ENCODE results near the gene OR2B6.
"Not testable (repeated sequence)": the region's sequence is repeated elsewhere in the genome, so short reads cannot be mapped to it uniquely, and the experiment has no call there.

The OR2B6 gene

DNA sequence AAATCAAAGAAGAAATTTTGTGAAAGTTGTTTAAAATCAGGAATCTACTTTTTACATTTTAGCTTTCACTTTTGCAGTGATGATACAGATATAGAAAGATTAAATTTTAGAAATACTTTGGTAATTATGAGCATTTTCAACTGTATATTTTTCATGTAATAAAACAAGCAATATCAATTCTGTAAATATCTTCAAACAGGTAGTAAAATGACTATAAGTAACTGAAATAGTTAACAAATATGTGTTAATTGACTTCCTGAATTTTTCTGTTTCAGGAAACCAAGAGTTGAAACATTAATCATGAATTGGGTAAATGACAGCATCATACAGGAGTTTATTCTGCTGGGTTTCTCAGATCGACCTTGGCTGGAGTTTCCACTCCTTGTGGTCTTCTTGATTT, at the start of gene OR2B6:
Gene OR2B6, plus strand, starts transcription at position 301 of the 400 bp plus-strand sequence. Its CDS starts 0 bp downstream, at position 301.
- DNase-seq: no peak

DNA sequence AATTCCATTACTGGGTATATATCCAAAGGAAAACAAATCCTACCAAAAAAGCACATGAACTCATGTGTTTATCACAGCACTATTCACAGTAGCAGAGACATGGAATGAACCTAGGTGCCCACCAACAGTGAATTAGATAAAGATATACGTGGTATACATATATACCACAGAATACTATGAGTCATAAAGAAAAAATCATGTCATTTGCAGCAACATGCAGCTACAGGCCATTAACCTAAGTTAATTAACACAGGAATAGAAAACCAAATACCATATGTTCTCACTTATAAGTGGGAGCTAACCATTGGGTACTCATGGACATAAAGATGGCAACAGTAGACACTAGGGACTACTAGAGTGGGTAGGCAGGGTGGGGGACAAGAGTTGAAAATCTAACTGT, 49.0 kb upstream of the OR2B6 start:
- no peak for DNase-seq

DNA sequence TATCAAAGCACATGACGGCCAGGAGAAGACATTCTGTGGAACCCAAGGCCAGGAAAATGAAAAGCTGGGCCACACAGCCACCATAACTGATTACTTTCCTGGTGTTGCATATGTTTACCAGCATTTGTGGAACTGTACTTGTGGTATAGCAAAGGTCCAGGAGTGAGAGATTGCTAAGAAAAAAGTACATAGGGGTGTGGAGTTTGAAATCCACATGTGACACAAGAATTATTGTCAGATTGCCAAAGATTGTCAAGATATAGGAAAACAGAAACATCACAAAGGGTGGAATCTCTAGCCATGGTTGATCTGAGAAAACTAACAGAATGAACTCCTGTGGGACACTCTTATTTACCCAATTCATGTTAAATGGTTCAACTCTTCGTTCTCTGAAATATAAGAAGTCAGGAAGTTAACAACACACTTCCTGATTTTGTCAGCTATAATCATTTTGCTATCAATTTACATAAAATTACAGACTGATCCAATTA, 45.0 kb upstream of the OR2B6 start, which contains the start of gene OR2B2:
Gene OR2B2, minus strand, starts transcription at position 441 of the 491 bp plus-strand sequence. Its CDS starts 77 bp downstream, at position 364.
- no peak for DNase-seq

DNA sequence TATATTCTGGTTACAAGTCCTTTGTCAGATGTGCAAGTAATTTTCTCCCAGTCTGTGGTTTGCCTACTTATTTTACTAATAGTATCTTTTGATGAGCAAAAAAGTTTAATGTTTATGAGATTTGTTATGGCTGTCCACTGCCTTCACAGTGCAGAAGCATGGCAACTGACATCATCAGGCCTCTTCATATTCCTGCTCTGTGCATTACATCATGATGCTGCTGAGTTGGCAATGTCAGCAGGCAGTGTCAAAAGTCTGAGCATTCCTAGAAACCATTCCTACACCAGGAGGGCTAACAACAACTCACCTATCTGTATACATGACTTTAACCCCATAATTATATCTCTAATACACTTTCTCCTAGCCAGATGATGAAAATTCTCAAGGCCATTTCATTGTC, 34.1 kb upstream of the OR2B6 start:
- no peak for DNase-seq

DNA sequence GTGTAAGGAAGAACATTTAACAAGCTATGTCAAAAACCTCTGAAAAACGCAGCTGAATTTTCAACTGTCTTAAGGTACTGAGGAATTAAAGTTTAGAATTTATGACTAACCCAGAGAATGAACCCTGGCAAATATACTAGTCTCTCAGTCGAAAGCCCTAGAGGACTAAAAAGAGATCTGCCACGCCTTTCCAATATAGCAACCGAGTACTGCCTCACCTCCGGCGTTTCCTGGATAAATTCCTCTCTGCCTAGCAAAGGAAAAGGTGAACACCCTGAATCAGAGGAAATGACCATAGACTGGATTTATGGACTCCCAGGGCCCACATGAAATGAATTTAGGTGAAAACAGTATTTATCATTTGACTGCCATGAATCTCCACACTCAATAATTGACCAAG, 32.9 kb upstream of the OR2B6 start:
- DNase-seq: no peak

DNA sequence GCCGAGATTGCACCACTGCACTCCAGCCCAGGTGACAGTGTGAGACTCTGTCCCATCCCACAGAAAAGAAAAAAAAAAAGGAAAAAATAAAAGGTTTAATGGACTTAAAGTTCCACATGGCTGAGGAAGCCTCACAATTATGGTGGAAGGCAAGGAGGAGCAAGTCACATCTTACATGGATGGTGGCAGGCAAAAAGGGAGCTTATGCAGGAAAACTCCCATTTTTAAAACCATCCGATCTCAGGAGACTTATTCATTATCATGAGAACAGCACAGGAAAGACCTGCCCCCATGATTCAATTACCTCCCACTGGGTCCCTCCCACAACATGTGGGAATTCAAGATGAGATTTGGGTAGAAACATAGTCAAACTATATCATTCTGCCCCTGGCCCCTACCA, 29.0 kb upstream of the OR2B6 start:
- not testable (repeated sequence) for DNase-seq

DNA sequence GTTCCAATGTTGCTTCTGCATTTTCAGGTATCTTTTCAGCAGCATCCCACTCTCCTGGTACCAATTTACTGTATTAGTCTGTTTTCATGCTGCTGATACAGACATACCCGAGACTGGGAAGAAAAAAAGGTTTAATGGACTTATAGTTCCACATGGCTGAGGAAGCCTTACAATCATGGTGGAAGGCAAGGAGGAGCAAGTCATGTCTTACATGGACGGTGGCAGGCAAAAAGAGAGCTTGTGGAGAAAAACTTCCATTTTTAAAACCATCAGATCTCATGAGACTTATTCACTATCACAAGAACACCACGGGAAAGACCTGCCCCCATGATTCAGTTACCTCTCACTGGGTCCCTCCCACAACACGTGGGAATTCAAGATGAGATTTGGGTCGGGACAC, 27.1 kb upstream of the OR2B6 start:
- not testable (repeated sequence) for DNase-seq

GRCh38 chr6:27931209-27931608, 25.8 kb upstream of the OR2B6 start:
- DNase-seq: no peak

- no peak for DNase-seq
Observed at GRCh38 chr6:27940766-27941165, 16.3 kb upstream of the OR2B6 start.

DNA sequence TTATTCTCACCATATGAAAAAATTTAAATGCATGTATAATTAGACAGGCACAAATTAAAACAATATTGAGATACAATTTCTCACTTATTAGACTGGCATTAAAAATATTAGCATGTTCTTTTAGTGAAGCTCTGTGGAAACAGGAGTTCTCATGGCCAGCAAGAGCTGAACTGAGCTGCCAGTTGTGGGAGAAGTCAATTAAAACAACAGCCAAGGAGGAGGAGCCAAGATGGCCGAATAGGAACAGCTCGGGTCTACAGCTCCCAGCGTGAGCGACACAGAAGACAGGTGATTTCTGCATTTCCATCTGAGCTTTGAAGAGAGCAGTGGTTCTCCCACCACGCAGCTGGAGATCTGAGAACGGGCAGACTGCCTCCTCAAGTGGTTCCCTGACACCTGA, 14.0 kb upstream of the OR2B6 start:
- DNase-seq: not testable (repeated sequence)

DNA sequence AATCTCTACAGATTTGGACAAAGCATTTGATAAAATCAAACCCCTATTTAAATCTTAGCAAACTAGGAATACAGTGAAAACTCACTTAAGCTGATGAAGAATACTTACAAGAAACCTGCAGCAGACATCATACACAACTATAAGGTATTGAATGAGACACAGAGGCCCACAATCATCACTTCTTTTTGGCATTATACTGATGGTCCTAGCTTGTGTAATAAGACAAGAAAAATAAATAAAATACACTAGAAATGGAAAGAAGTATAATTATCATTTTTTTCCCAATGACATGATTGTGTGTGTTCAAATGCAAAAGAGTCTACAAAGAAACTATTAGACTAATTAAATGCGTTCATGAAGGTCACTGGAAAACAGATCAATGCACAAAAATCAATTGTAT, 8.8 kb upstream of the OR2B6 start:
- DNase-seq: no peak

GRCh38 chr6:27951040-27951439, 6.0 kb upstream of the OR2B6 start:
- no peak for DNase-seq

DNA sequence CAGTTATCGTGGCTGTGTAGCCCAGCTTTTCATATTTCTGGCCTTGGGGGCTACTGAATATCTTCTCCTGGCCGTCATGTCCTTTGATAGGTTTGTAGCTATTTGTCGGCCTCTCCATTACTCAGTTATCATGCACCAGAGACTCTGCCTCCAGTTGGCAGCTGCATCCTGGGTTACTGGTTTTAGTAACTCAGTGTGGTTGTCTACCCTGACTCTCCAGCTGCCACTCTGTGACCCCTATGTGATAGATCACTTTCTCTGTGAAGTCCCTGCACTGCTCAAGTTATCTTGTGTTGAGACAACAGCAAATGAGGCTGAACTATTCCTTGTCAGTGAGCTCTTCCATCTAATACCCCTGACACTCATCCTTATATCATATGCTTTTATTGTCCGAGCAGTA, 475 bp downstream of the OR2B6 start:
- no peak for DNase-seq

- no peak for DNase-seq
Observed at GRCh38 chr6:27962506-27962905, 5.5 kb downstream of the OR2B6 start.

GRCh38 chr6:27966044-27966443, 9.0 kb downstream of the OR2B6 start:
- no peak for DNase-seq

GRCh38 chr6:27966816-27967426, 9.9 kb downstream of the OR2B6 start:
- no peak for DNase-seq

DNA sequence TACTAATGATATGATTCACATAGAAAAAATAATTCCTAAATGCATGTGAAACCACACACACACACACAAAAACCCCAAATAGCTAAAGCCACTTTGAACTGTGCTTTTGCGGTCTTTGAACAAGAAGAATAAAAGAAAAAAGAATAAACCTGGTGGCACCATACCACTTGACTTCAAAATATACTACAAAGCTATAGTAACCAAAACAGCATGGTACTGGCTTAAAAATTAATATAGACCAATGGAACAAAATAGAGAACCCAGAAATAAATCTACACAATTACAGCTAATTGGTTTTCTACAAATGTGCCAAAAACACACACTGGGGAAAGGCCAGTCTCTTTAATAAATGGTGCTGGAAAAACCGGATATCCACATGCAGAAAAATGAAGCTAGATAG, 13.4 kb downstream of the OR2B6 start:
- DNase-seq: no peak

- DNase-seq: no peak
Observed at GRCh38 chr6:27972750-27973149, 15.7 kb downstream of the OR2B6 start.

DNA sequence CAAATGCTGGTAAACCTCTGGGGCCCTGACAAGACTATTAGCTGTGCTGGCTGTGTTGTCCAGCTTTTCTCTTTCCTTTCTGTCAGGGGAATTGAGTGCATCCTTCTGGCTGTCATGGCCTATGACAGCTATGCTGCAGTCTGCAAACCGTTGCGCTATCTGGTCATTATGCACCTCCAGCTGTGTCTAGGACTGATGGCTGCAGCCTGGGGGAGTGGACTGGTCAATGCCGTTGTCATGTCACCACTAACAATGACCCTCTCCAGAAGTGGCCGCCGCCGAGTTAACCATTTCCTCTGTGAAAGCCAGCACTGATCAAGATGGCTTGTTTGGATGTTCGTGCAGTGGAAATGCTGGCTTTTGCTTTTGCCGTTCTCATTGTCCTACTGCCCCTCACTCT, 20.3 kb downstream of the OR2B6 start:
- DNase-seq: no peak

DNA sequence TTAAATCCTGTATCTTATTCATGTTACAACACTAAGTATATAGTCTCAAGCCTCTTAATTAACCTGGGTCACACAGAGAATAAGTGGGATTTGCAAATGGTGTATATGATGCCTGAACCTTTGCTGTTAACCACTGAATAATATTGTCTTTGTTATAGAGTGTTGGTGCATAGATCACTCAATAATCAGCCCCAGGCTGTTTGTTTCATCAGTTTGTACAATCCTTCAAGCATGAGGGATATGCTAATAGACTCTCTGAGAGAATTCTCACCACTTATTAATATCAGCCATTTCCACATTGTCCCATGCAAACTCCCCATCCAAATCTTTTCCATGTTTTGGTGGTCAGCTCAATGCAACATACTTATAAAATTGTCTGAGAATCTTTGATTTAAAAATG, 21.7 kb downstream of the OR2B6 start:
- DNase-seq: no peak

GRCh38 chr6:27980111-27980510, 23.1 kb downstream of the OR2B6 start:
- DNase-seq: no peak

DNA sequence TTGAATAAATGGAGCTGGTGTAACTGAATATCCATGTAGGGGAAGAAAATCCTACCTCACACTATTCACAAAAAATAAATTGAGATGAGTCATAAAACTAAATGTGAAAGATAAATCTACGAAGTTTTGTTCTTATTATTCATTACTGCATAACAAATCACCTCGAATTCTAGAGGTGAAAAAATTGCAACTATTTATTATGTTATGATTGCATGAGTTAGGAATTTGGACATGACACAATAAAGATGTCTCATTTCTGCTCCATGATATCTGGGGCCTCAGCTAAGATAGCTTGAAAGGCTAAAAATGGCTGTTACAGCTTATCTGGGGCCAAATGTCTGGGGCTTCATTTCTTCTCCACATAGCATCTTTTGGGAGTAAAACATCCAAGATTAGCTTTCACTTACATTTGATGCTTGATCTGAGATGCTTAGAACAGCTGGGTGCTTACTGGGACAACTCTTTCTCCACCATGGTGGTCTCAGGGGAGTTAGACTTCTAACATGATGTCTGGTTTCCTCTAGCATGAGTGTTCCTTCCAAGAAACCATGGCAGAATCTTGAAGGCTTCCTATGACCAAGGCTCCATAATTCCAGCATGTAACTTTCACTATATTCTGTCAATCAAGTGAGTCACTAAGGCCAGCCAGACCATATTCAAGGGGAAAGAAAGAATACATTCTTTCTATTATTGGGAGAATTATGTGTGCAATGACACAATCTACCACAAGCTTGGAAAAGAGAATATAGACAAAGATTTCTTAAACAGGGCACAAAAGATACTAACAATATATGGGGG, 30.1 kb downstream of the OR2B6 start:
- no peak for DNase-seq

GRCh38 chr6:27994616-27995015, 37.6 kb downstream of the OR2B6 start:
- no peak for DNase-seq

GRCh38 chr6:28000351-28001045, 43.5 kb downstream of the OR2B6 start:
- no peak for DNase-seq
